Measurements from ENCODE around the gene PPP2R3B.

GRCh38 chrX:362351-362750, 24.4 kb downstream of the PPP2R3B start:
- TF ChIP-seq ZSCAN23 (tag by site-specific recombination; IDR thresholded peaks at IDR 0.05) (no peak), ZNF223 (tag by site-specific recombination; IDR thresholded peaks at IDR 0.05) (no peak), ZNF571 (tag by site-specific recombination; IDR thresholded peaks at IDR 0.05) (no peak), ZEB2 (tag by site-specific recombination; IDR thresholded peaks at IDR 0.05) (no peak), ZNF792 (tag by site-specific recombination; IDR thresholded peaks at IDR 0.05) (no peak)
